H54 (cell line): ENCODE data around the gene CCDC92B.
"Not testable (repeated sequence)": the region's sequence is repeated elsewhere in the genome, so short reads cannot be mapped to it uniquely, and the experiment has no call there.

Experiments
- DNase-seq: peaks from one replicate; pipeline ENCODE4 v3.0.0; 2011; ENCODE audit warnings: low spot score, mixed read lengths; ENCODE audit not compliant: insufficient read length
- FAIRE-seq: peaks from 3 replicates; lab custom pipeline; 2011; peaks lifted over from hg19 to GRCh38; lab: Jason Lieb, UNC
- POLR2A ChIP-seq: IDR thresholded peaks from 2 replicates; pipeline ENCODE4 v1.6.1; 2011; ENCODE audit warnings: low read depth, mild to moderate bottlenecking, low read length

Gene CCDC92B

GRCh38 chr17:2700491-2701141, 48.8 kb downstream of the CCDC92B start:
- FAIRE-seq (no peak), DNase-seq (no peak)
- TF ChIP-seq POLR2A, result no peak

GRCh38 chr17:2700030-2700490, 49.4 kb downstream of the CCDC92B start:
- no peak for DNase-seq
- no peak for TF ChIP-seq POLR2A
- FAIRE-seq, result no peak

- DNase-seq, FAIRE-seq: not testable (repeated sequence)
These were observed 50.1 kb downstream of the CCDC92B start for GRCh38 chr17:2699216-2699805.

GRCh38 chr17:2697611-2698162, 51.8 kb downstream of the CCDC92B start:
- DNase-seq (no peak), FAIRE-seq (no peak)

GRCh38 chr17:2695961-2696760, 53.3 kb downstream of the CCDC92B start:
- FAIRE-seq, result no peak

More at GRCh38 chr17:2697611-2698162, 51.8 kb downstream of the CCDC92B start:
- TF ChIP-seq POLR2A, result no peak

GRCh38 chr17:2695243-2695960, 54.0 kb downstream of the CCDC92B start:
- FAIRE-seq, result no peak
- no peak for DNase-seq
- TF ChIP-seq POLR2A, result no peak

More at GRCh38 chr17:2695961-2696760, 53.3 kb downstream of the CCDC92B start:
- no peak for DNase-seq
- TF ChIP-seq POLR2A, result no peak

- FAIRE-seq (no peak), DNase-seq (no peak)
- TF ChIP-seq POLR2A, result no peak
These were observed 54.8 kb downstream of the CCDC92B start for GRCh38 chr17:2694381-2695242.

GRCh38 chr17:2693561-2694380, 55.7 kb downstream of the CCDC92B start:
- TF ChIP-seq POLR2A, result no peak
- no peak for DNase-seq
- FAIRE-seq, result no peak

- DNase-seq (no peak), FAIRE-seq (no peak)
- TF ChIP-seq POLR2A, result no peak
These were observed 56.7 kb downstream of the CCDC92B start for GRCh38 chr17:2692781-2693135.

- no peak for TF ChIP-seq POLR2A
- DNase-seq (no peak), FAIRE-seq (no peak)
These were observed 57.3 kb downstream of the CCDC92B start for GRCh38 chr17:2691965-2692780.

- FAIRE-seq, result no peak
- no peak for DNase-seq
- TF ChIP-seq POLR2A, result no peak
These were observed 58.2 kb downstream of the CCDC92B start for GRCh38 chr17:2691069-2691871.
